Gastroesophageal sphincter (tissue), 3 donors: Measurements from ENCODE around the gene NEK10.

Experiments used
- CTCF ChIP-seq, 4 experiments: fragments of 200-600 bp in 2 of 4; fragments of 450-650 bp in 2 of 4; sonication (generic) in 1 of 4; IDR thresholded peaks; one replicate each; pipeline ENCODE4 v1.5.1; 2017 to 2019; ENCODE audit warnings: antibody characterized with exemption in 4 of 4, mild to moderate bottlenecking in 2 of 4, moderate library complexity in 2 of 4
- EP300 ChIP-seq: sonication (generic); formaldehyde crosslinking; IDR thresholded peaks from one replicate; pipeline ENCODE4 v1.6.1; 2017; ENCODE audit warnings: antibody characterized with exemption, mild to moderate bottlenecking
- POLR2A ChIP-seq, 2 donors: fragments of 450-650 bp; IDR thresholded peaks; one replicate each; pipeline ENCODE4 v1.6.1; 2017; ENCODE audit warnings: antibody characterized with exemption in 2 of 2, mild to moderate bottlenecking in 2 of 2, moderate library complexity in 1 of 2

- TF ChIP-seq POLR2A (IDR thresholded peaks at IDR 0.05) (no peak), CTCF (IDR thresholded peaks at IDR 0.05) (no peak), EP300 (no peak)
Measured at GRCh38 chr3:27335571-27335970, 33.6 kb downstream of the NEK10 start.
